Measurements from ENCODE around the gene APBB1IP.

DNA sequence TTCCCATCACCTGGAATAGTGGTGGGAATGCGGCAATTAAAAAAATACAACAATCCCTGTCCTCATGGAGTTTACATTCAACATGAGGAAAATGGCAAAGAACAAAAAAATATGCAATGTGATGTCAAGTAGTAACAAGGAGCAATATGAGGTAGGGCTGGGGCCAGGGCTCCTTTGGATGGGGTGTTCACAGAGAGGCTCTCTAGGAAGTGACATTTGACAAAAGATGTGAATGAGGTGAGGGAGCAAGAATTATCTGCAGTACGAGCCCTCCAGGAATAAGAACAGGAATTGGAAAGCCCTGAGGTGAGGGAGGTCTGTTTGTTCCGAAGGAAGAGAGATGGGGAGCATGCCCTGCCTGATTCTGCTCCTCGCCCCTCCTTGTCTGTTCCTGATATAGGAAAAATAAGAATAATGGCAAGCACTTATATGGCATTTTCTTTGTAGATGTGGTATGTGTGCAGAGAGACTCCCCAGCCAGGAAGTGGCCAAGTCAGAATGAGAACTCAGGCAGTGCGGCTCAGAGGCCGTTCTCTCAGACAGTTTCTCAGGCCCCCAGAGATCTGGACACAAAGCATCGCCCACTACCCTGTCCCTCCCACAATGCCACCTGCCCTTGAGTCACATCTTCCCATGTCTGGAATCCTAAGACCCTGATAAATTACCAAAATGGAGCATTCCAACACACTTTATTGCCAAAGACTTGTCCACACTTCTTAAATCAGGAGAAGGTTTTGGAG, 105.6 kb downstream of the APBB1IP start:
- TF ChIP-seq, protein P1, sequence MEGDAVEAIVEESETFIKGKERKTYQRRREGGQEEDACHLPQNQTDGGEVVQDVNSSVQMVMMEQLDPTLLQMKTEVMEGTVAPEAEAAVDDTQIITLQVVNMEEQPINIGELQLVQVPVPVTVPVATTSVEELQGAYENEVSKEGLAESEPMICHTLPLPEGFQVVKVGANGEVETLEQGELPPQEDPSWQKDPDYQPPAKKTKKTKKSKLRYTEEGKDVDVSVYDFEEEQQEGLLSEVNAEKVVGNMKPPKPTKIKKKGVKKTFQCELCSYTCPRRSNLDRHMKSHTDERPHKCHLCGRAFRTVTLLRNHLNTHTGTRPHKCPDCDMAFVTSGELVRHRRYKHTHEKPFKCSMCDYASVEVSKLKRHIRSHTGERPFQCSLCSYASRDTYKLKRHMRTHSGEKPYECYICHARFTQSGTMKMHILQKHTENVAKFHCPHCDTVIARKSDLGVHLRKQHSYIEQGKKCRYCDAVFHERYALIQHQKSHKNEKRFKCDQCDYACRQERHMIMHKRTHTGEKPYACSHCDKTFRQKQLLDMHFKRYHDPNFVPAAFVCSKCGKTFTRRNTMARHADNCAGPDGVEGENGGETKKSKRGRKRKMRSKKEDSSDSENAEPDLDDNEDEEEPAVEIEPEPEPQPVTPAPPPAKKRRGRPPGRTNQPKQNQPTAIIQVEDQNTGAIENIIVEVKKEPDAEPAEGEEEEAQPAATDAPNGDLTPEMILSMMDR (IDR thresholded peaks at IDR 0.05) = no peak
- TF ChIP-seq ZFX (IDR thresholded peaks at IDR 0.05; ENCODE audit: borderline replicate concordance) = no peak

All from 22Rv1 (cell line).